HG03064 (cell line): ENCODE measurements around the gene KPNA3.

Source experiments
- ATAC-seq: cut with Tn5 transposase; IDR thresholded peaks from one replicate; pipeline ENCODE4 v1.9.1; 2021; ENCODE audit warnings: low read depth; ENCODE audit not compliant: unreplicated experiment

Gene KPNA3

GRCh38 chr13:49690133-49690994 lies 102.1 kb downstream of the KPNA3 start:
- peak; percentile 27 for ATAC-seq

- ATAC-seq, result peak; percentile 52
These were observed 109.0 kb downstream of the KPNA3 start for GRCh38 chr13:49683489-49683888.

GRCh38 chr13:49681842-49682435 lies 110.5 kb downstream of the KPNA3 start:
- no peak for ATAC-seq

GRCh38 chr13:49679246-49679645 lies 113.2 kb downstream of the KPNA3 start:
- ATAC-seq, result no peak

- ATAC-seq, result no peak
These were observed 114.1 kb downstream of the KPNA3 start for GRCh38 chr13:49678191-49678914.

- ATAC-seq, result no peak
These were observed 115.7 kb downstream of the KPNA3 start for GRCh38 chr13:49676581-49677298.

- no peak for ATAC-seq
These were observed 121.7 kb downstream of the KPNA3 start for GRCh38 chr13:49670828-49671227.

- ATAC-seq, result no peak
These were observed 122.7 kb downstream of the KPNA3 start for GRCh38 chr13:49669735-49670309.

GRCh38 chr13:49667773-49668172 lies 124.7 kb downstream of the KPNA3 start:
- ATAC-seq, result no peak

- ATAC-seq, result no peak
These were observed 127.9 kb downstream of the KPNA3 start for GRCh38 chr13:49664606-49665005.

GRCh38 chr13:49657241-49657641 lies 135.2 kb downstream of the KPNA3 start:
- ATAC-seq, result no peak

- no peak for ATAC-seq
These were observed 136.6 kb downstream of the KPNA3 start for GRCh38 chr13:49655906-49656305.

- ATAC-seq, result no peak
These were observed 138.5 kb downstream of the KPNA3 start for GRCh38 chr13:49654011-49654410.

GRCh38 chr13:49653478-49653877 lies 139.0 kb downstream of the KPNA3 start:
- ATAC-seq, result no peak

GRCh38 chr13:49652355-49653305 lies 139.9 kb downstream of the KPNA3 start:
- no peak for ATAC-seq

GRCh38 chr13:49651570-49652354 lies 140.7 kb downstream of the KPNA3 start:
- no peak for ATAC-seq

- no peak for ATAC-seq
These were observed 142.5 kb downstream of the KPNA3 start for GRCh38 chr13:49649963-49650312.
